ENCODE data around the gene STK32B. TPM values are rescaled to one million over a fixed set of nuclear protein-coding genes. Genes with fewer than 3 reads are reported as not detected.

Gene STK32B
- total RNA-seq, 1 experiment from 2014 or later: 15.1 TPM

DNA sequence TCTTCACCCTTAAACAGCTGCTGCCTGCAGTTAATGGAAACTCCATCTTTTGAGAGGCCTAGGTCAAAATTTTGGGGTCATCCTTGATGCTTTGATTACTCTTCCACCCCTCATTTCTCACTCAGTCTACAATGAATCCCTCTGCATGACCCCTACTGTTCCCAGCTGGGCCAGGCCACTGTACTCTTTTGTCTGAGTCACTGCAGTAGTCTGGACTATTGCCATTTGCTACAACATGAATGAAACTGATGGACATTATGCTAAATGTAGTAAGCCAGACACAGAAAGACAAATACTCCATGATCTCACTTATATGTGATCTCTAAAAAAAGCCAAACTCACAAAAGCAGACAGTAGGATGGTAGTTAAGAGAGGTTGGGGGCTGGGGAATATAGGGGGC, 28.3 kb downstream of the STK32B start:
- no peak for DNase-seq (ENCODE audit: low spot score)
- H3K27me3 ChIP-seq (replicated peaks; ENCODE audit: insufficient read depth, low read depth, low read length, poor library complexity): no peaks in the 10 kb centered on the region
- H3K9me3 ChIP-seq (ENCODE audit: low read depth, low read length, poor library complexity, severe bottlenecking): peaks cover 14% of the 10 kb centered on the region
- H3K36me3 ChIP-seq (ENCODE audit: insufficient read depth, low read length, poor library complexity, severe bottlenecking): peaks cover 4% of the 10 kb centered on the region
- no peak for TF ChIP-seq EZH2 (IDR thresholded peaks at IDR 0.05; ENCODE audit: borderline replicate concordance, low read depth, low read length, poor library complexity, severe bottlenecking)
- TF ChIP-seq CTCF (conservative IDR thresholded peaks at IDR 0.05; ENCODE audit: low read depth, low read length): no peak
- intact Hi-C loops (cut with micrococcal nuclease; ENCODE audit: unreplicated experiment): no loop called here
- CTCF ChIA-PET: no interaction called here
- no TSS peak for BruUV-seq (replicated peaks)
- POLR2A ChIA-PET (ENCODE audit: low non-redundant PET): no interaction called here
- H3K4me1 ChIP-seq (ENCODE audit: insufficient read depth, low read length, poor library complexity, severe bottlenecking): peaks cover 2% of the 10 kb centered on the region
- H3K27ac ChIP-seq (ENCODE audit: low read depth, low read length, poor library complexity, severe bottlenecking): no peak overlapping the region
- H3K4me3 ChIP-seq (ENCODE audit: low read depth, low read length, poor library complexity, severe bottlenecking): no peak overlapping the region

GRCh38 chr4:5081441-5081999, 30.2 kb downstream of the STK32B start:
- intact Hi-C loops (cut with micrococcal nuclease; ENCODE audit: unreplicated experiment): no loop called here
- ChIA-PET POLR2A (ENCODE audit: low non-redundant PET) (no interaction called here), CTCF (no interaction called here)
- DNase-seq (ENCODE audit: low spot score): no peak
- H3K36me3 ChIP-seq (ENCODE audit: insufficient read depth, low read length, poor library complexity, severe bottlenecking): no peaks in the 10 kb centered on the region
- H3K9me3 ChIP-seq (ENCODE audit: low read depth, low read length, poor library complexity, severe bottlenecking): peaks cover 22% of the 10 kb centered on the region
- H3K27ac ChIP-seq (ENCODE audit: low read depth, low read length, poor library complexity, severe bottlenecking): no peak overlapping the region
- no TSS peak for BruUV-seq (replicated peaks)
- H3K27me3 ChIP-seq (replicated peaks; ENCODE audit: insufficient read depth, low read depth, low read length, poor library complexity): no peaks in the 10 kb centered on the region
- peaks cover 6% of the 10 kb centered on the region for H3K4me1 ChIP-seq (ENCODE audit: insufficient read depth, low read length, poor library complexity, severe bottlenecking)
- H3K4me3 ChIP-seq (ENCODE audit: low read depth, low read length, poor library complexity, severe bottlenecking): no peak overlapping the region
- TF ChIP-seq EZH2 (IDR thresholded peaks at IDR 0.05; ENCODE audit: borderline replicate concordance, low read depth, low read length, poor library complexity, severe bottlenecking): no peak

GRCh38 chr4:5082376-5082775, 31.1 kb downstream of the STK32B start:
- DNase-seq (ENCODE audit: low spot score): no peak
- CTCF ChIA-PET: no interaction called here

More at GRCh38 chr4:5082376-5082775, 31.1 kb downstream of the STK32B start:
- Histone ChIP-seq H3K9me3 (ENCODE audit: low read depth, low read length, poor library complexity, severe bottlenecking) (peaks cover 31% of the 10 kb centered on the region), H3K36me3 (ENCODE audit: insufficient read depth, low read length, poor library complexity, severe bottlenecking) (no peaks in the 10 kb centered on the region), H3K4me1 (ENCODE audit: insufficient read depth, low read length, poor library complexity, severe bottlenecking) (peaks cover 6% of the 10 kb centered on the region), H3K27ac (ENCODE audit: low read depth, low read length, poor library complexity, severe bottlenecking) (no peak overlapping the region), H3K4me3 (ENCODE audit: low read depth, low read length, poor library complexity, severe bottlenecking) (no peak overlapping the region), H3K27me3 (replicated peaks; ENCODE audit: insufficient read depth, low read depth, low read length, poor library complexity) (no peaks in the 10 kb centered on the region)
- POLR2A ChIA-PET (ENCODE audit: low non-redundant PET): no interaction called here
- no TSS peak for BruUV-seq (replicated peaks)
- TF ChIP-seq EZH2 (IDR thresholded peaks at IDR 0.05; ENCODE audit: borderline replicate concordance, low read depth, low read length, poor library complexity, severe bottlenecking): no peak
- TF ChIP-seq CTCF (conservative IDR thresholded peaks at IDR 0.05; ENCODE audit: low read depth, low read length): no peak
- intact Hi-C loops (cut with micrococcal nuclease; ENCODE audit: unreplicated experiment): no loop called here

Measured in A673 (cell line).